Skeletal muscle satellite cell (primary cell): Measurements from ENCODE around the gene XK.

Experiments used
- H3K27me3 ChIP-seq: 2 replicates; pipeline ENCODE4 v1.7.0; 2013; ENCODE audit warnings: low read length; ENCODE audit not compliant: control insufficient read depth, insufficient read depth
- H3K36me3 ChIP-seq: 2 replicates; pipeline ENCODE4 v1.7.0; 2013; ENCODE audit warnings: mild to moderate bottlenecking, control low read depth, low read length; ENCODE audit not compliant: insufficient read depth
- H3K4me1 ChIP-seq: 2 replicates; pipeline ENCODE4 v1.7.0; 2013; ENCODE audit warnings: low read length; ENCODE audit not compliant: control insufficient read depth, insufficient read depth
- H3K4me2 ChIP-seq: 2 replicates; pipeline ENCODE4 v1.7.0; 2013; ENCODE audit warnings: mild to moderate bottlenecking, low read length
- H3K4me3 ChIP-seq: 2 replicates; pipeline ENCODE4 v1.7.0; 2013; ENCODE audit warnings: low read length
- H3K9ac ChIP-seq: 2 replicates; pipeline ENCODE4 v1.7.0; 2013; ENCODE audit warnings: mild to moderate bottlenecking, low read depth, low read length, moderate library complexity
- H3K9me3 ChIP-seq: replicated peaks from 2 replicates; pipeline ENCODE4 v1.7.0; 2013; ENCODE audit warnings: mild to moderate bottlenecking, control low read depth, low read length

The XK gene

GRCh38 chrX:37684426-37684825, 1.2 kb upstream of the XK start:
- Histone ChIP-seq H3K36me3 (no peaks in the 10 kb centered on the region), H3K4me1 (peaks cover 4% of the 10 kb centered on the region), H3K9me3 (no peaks in the 10 kb centered on the region), H3K27me3 (no peaks in the 10 kb centered on the region), H3K4me2 (no peak overlapping the region), H3K4me3 (no peak overlapping the region), H3K9ac (no peak overlapping the region)

GRCh38 chrX:37684973-37685372, 618 bp upstream of the XK start:
- no peak overlapping the region for H3K9ac ChIP-seq
- H3K4me2 ChIP-seq, result peak overlapping the region; percentile 85
- H3K4me1 ChIP-seq, result peaks cover 4% of the 10 kb centered on the region
- no peaks in the 10 kb centered on the region for H3K9me3 ChIP-seq
- peak overlapping the region; percentile 68 for H3K4me3 ChIP-seq
- H3K27me3 ChIP-seq, result no peaks in the 10 kb centered on the region
- H3K36me3 ChIP-seq, result no peaks in the 10 kb centered on the region

DNA sequence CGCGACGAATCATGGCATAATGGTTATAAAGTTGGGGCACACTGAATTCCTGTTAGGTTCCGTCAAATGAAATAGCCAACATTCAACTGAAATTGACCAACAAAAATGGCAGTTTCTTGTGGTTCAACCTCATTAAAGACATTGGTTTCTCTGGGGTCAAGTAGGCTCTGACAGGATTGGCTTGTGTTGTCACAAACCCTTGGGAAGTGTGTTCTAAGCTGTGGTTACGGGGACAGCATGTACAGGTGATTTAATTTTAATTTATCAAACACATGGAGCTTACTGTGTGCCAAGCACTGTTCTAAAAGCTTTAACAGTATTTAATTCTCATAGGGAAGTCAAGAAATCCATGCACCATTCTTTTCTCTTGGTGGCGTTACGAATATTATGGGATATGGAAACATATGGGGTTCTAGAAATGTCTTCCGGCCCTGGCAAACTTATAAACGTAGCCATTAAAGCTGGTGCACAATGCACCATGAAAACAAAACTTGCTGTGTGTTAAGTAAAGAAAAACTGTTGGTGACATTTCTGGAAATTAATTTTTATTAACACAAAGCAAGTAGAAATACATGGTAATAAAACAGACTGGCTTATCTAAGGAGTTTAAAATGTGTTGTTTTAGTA, 891 bp downstream of the XK start:
- H3K36me3 ChIP-seq, result no peaks in the 10 kb centered on the region
- H3K9ac ChIP-seq, result no peak overlapping the region
- H3K4me2 ChIP-seq, result peak overlapping the region; percentile 85
- no peaks in the 10 kb centered on the region for H3K27me3 ChIP-seq
- no peaks in the 10 kb centered on the region for H3K9me3 ChIP-seq
- no peak overlapping the region for H3K4me3 ChIP-seq
- peaks cover 4% of the 10 kb centered on the region for H3K4me1 ChIP-seq

- no peak overlapping the region for H3K9ac ChIP-seq
- no peaks in the 10 kb centered on the region for H3K9me3 ChIP-seq
- no peaks in the 10 kb centered on the region for H3K36me3 ChIP-seq
- no peak overlapping the region for H3K4me3 ChIP-seq
- peaks cover 4% of the 10 kb centered on the region for H3K4me1 ChIP-seq
- no peak overlapping the region for H3K4me2 ChIP-seq
- no peaks in the 10 kb centered on the region for H3K27me3 ChIP-seq
Measured at GRCh38 chrX:37686996-37687395, 1.4 kb downstream of the XK start.

- Histone ChIP-seq H3K9me3 (no peaks in the 10 kb centered on the region), H3K4me1 (peaks cover 16% of the 10 kb centered on the region), H3K4me2 (no peak overlapping the region), H3K4me3 (no peak overlapping the region), H3K9ac (no peak overlapping the region), H3K36me3 (no peaks in the 10 kb centered on the region), H3K27me3 (no peaks in the 10 kb centered on the region)
Measured at GRCh38 chrX:37690119-37690518, 4.5 kb downstream of the XK start.

- Histone ChIP-seq H3K4me1 (peaks cover 16% of the 10 kb centered on the region), H3K9ac (no peak overlapping the region), H3K27me3 (no peaks in the 10 kb centered on the region), H3K4me2 (no peak overlapping the region), H3K36me3 (no peaks in the 10 kb centered on the region), H3K4me3 (no peak overlapping the region), H3K9me3 (no peaks in the 10 kb centered on the region)
Measured at GRCh38 chrX:37692918-37693317, 7.3 kb downstream of the XK start.

- Histone ChIP-seq H3K4me1 (peaks cover 17% of the 10 kb centered on the region), H3K9ac (no peak overlapping the region), H3K27me3 (no peaks in the 10 kb centered on the region), H3K9me3 (no peaks in the 10 kb centered on the region), H3K36me3 (no peaks in the 10 kb centered on the region), H3K4me3 (no peak overlapping the region), H3K4me2 (no peak overlapping the region)
Measured at GRCh38 chrX:37697169-37697760, 11.7 kb downstream of the XK start.

GRCh38 chrX:37701588-37701987, 16.0 kb downstream of the XK start:
- no peak overlapping the region for H3K4me2 ChIP-seq
- no peaks in the 10 kb centered on the region for H3K27me3 ChIP-seq
- no peak overlapping the region for H3K9ac ChIP-seq
- H3K9me3 ChIP-seq, result no peaks in the 10 kb centered on the region
- no peaks in the 10 kb centered on the region for H3K36me3 ChIP-seq
- peaks cover 5% of the 10 kb centered on the region for H3K4me1 ChIP-seq
- H3K4me3 ChIP-seq, result no peak overlapping the region

GRCh38 chrX:37711991-37712390, 26.4 kb downstream of the XK start:
- Histone ChIP-seq H3K36me3 (no peaks in the 10 kb centered on the region), H3K4me1 (no peaks in the 10 kb centered on the region), H3K9ac (no peak overlapping the region), H3K27me3 (peaks cover 3% of the 10 kb centered on the region), H3K9me3 (no peaks in the 10 kb centered on the region), H3K4me2 (no peak overlapping the region), H3K4me3 (no peak overlapping the region)

DNA sequence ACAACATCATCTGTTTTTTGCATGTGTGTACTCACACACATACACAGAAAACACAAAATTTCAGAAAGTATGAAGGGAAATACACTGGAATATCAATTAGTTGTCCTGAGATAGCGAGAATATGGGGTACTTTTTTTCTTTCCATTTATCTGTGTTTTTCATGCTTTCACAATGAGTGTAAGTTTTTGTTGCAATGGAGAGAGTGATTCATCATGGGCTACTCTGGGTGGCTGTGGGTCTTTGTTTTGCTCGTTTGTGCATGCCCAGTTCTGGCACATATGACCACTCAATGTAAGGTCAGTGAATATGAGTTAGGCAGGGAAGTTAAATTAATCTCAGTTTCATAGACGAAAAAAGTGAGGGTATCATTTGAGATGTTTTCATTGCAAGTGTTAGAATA, 26.9 kb downstream of the XK start:
- Histone ChIP-seq H3K4me3 (no peak overlapping the region), H3K36me3 (no peaks in the 10 kb centered on the region), H3K4me1 (no peaks in the 10 kb centered on the region), H3K27me3 (peaks cover 3% of the 10 kb centered on the region), H3K9ac (no peak overlapping the region), H3K4me2 (no peak overlapping the region), H3K9me3 (no peaks in the 10 kb centered on the region)

- no peaks in the 10 kb centered on the region for H3K36me3 ChIP-seq
- no peak overlapping the region for H3K4me3 ChIP-seq
- H3K9ac ChIP-seq, result no peak overlapping the region
- no peak overlapping the region for H3K4me2 ChIP-seq
- H3K9me3 ChIP-seq, result no peaks in the 10 kb centered on the region
- H3K27me3 ChIP-seq, result peaks cover 3% of the 10 kb centered on the region
- H3K4me1 ChIP-seq, result no peaks in the 10 kb centered on the region
Measured at GRCh38 chrX:37714479-37714878, 28.9 kb downstream of the XK start.

GRCh38 chrX:37716602-37717001, 31.0 kb downstream of the XK start:
- Histone ChIP-seq H3K9me3 (no peaks in the 10 kb centered on the region), H3K36me3 (no peaks in the 10 kb centered on the region), H3K4me2 (no peak overlapping the region), H3K27me3 (no peaks in the 10 kb centered on the region), H3K9ac (no peak overlapping the region), H3K4me3 (no peak overlapping the region), H3K4me1 (no peaks in the 10 kb centered on the region)
